Measurements from ENCODE around the gene ADAMTS2.

The ADAMTS2 gene

DNA sequence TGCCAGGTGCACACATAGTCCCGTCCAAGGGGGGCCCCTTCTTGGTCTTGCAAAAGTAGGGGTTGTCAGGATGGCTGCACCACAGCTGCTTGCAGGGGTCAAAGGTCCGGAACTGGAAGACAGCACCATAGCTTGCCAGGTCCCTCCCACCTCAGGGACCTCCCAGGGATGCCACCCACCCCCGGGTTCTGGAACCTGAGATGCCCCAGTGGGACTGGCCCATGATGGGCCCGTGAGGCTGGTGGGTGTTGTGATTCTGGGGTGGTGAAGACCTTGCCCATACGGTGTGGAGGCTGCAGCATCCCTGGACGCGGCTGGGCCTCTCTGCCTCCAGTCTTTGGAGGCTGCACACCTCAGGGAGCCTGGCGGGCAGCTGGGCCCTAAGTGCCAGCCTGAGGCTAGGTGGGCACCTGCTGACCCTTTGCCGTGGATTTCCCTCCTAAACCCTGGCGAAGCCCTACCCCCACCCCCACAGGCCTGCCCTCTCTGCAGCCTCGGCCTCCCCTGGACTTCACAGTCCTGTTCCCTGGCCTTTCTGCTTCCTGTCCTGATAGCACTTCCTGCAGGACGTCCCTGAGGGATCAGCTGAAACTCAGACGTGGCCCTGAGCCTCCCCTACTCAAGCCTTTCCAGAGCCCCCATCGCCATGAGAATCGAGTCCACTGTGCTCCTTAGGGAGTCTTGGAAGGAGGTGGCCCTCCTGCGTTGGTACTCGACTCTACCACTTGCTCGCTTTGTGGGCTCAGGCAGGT is 192.9 kb downstream of the ADAMTS2 start:
- in situ Hi-C loops (cut with HindIII; ENCODE audit: low sequenced_read_pairs), result no loop called here

DNA sequence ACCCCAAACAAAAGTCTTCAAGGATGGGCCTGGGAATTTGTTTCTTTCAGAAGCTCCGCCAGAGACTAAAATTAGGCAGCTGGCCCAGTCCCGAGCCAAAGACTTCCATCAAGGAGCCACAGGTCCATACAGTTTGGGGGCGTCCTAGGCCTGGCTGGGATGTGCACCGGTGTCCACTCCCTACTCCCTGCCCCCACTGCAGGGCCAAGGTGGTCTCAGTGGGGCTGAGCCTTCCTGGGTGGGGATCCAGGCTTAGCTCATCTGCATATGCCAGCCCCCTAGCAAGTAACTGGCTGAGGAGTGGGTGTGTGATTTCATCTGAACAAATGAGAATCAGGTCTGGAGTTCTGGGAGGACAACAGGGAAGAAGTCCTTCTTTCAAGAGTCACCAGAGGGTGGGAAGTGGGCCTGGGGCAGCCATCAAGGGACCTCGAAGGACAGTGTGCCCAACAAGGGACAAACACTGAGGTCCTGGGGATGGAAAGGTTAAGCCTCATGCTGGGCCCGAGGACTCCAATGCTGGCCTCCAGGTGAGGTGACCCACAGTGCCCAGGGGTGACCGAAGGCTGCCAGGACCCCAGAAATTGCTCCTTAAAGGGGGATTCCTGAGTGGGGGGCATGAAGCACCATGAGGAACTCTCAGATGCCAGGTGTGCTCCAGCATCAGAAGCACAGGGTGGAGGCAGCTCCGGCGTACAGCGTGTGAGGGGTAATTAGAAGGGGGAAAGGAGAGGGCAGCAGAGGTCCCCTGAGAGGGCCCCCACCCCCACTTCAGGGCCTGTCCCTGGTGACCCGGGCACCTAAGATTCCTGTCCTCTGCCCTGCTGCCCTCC is 193.8 kb downstream of the ADAMTS2 start:
- in situ Hi-C loops (cut with HindIII; ENCODE audit: low sequenced_read_pairs), result no loop called here

DNA sequence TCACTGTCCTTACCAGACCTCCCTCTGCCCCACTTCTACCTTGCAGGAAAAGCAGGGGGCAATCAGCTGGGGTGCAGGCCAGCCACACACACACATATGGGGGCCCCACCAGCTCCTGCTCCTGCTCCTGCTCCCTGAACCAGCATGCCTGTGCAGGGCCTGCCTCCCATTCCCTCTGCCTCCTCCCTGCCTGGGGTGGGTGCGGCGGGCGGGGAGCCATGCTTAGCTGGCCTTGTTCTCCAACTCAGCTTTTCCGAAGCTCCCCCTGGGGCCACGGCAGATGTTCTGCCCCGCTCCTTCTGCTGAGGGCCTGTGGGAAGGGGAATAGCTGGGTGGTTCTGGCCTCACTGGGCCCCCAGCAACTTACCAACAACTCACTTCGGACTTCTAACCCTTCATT is 195.2 kb downstream of the ADAMTS2 start:
- in situ Hi-C loops (cut with HindIII; ENCODE audit: low sequenced_read_pairs), result no loop called here

DNA sequence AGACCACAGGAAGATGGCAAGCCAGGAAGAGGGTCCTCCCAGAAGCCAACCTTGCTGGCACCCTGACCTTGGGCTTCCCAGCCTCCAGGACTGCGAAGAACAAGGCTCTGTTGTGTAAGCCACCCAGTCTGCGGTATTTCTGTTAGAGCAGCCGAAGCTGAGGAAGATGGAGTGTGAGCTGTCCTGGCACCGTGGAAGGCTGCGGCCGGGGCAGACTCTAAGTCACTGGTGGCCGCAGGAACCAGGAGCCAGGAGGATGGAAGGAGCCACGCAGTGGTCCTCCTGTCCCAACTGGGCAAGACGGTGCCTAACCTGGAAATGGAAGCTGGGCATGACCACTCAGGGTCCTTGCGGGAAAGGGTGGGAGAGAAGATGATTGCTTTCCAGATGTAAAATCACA is 196.0 kb downstream of the ADAMTS2 start:
- in situ Hi-C loops (cut with HindIII; ENCODE audit: low sequenced_read_pairs), result no loop called here

DNA sequence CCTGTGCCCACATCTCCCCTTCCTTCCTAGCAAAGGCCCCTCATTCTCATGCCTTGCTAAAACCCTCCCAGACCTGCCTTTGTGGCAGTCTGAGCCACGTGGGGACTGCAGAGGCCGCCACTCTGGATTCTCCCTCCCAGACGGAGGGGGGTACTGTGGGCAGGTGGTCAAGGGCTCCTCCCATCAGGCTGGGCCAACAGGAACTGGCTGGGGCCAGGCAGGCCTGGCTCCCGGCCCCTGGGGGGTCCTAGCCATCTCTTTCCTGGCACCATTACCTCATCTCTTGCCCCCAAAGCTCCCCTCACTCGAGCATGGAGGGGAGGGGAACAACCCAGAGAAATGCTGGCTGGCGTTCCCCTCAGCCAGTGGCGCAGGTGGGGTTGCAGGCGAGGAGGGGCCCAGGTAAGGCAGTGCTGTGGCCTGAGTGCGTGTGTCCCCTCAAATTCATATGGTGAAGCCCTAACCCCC is 196.5 kb downstream of the ADAMTS2 start:
- in situ Hi-C loops (cut with HindIII; ENCODE audit: low sequenced_read_pairs), result no loop called here

DNA sequence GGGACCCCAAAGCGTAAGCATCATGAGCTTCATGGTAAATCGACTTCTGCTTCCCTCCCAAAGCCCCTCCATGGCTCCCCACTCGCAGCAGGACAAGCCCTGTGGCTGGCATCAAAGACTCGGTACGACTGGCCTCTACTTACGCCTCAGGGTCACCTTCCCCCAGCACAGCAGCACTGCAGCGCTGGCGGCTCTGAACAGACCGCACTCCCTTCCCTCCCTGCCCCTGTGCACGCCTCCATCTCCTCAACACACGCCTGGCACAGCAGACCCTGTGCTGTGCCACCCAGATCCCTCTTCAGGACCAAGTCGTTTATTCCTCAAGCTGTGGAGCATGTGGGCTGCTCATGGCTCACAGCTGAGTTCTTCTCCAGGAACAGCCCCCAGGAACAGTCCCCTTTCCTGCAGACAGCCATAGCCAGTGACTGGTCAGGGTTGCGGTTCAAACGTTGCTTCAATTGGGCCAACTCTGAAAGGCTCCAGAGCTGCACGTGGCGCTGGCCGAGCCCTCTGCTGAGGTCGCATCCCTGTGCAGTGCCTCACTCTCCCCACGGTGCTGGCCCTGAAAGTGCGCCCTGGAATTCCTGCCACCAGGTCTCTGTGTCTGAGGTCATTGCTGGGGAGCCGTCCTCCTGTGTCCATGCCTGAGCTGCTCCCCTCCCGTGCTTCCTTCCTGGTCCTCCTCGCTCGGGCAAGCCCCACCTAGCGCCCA is 197.1 kb downstream of the ADAMTS2 start:
- in situ Hi-C loops (cut with HindIII; ENCODE audit: low sequenced_read_pairs), result no loop called here

DNA sequence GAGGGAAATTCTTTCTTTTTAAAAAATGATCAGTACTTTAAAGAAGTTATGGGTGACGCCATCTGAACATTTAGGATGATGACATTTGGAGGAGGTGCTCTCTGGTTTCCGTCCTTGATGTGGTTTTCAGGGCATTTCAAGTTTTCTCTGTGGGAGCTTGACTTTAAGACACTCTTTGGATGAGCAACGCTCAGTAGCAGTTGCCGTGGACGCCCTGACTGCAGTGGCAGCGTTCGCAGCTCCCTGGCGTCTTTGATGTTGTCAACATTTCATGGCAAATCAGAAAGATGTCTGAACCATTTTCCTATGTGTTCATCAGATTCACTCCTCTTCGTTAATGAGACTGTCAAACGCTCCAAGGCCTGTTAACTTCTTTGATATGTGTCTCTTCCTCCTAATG is 199.0 kb downstream of the ADAMTS2 start:
- in situ Hi-C loops (cut with HindIII; ENCODE audit: low sequenced_read_pairs), result no loop called here

DNA sequence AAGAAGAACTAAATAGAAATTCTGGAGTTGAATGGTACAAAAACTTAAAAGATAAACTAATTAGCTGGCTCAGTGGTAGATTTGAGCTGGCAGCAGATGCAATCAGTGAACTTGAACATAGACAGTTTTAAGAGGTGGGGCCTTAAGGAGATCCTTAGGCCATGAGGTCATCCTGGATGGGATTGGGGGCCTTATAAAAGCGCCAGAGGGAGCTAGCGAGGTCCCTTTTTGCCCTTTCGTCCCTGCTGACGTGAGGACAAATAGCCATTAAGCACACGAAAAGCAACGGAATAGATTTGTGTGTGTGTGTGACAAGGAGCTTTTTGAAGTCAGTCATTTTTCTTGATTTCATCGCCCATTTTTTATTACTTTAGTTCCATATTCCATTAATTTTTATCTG is 201.8 kb downstream of the ADAMTS2 start:
- in situ Hi-C loops (cut with HindIII; ENCODE audit: low sequenced_read_pairs), result no loop called here

DNA sequence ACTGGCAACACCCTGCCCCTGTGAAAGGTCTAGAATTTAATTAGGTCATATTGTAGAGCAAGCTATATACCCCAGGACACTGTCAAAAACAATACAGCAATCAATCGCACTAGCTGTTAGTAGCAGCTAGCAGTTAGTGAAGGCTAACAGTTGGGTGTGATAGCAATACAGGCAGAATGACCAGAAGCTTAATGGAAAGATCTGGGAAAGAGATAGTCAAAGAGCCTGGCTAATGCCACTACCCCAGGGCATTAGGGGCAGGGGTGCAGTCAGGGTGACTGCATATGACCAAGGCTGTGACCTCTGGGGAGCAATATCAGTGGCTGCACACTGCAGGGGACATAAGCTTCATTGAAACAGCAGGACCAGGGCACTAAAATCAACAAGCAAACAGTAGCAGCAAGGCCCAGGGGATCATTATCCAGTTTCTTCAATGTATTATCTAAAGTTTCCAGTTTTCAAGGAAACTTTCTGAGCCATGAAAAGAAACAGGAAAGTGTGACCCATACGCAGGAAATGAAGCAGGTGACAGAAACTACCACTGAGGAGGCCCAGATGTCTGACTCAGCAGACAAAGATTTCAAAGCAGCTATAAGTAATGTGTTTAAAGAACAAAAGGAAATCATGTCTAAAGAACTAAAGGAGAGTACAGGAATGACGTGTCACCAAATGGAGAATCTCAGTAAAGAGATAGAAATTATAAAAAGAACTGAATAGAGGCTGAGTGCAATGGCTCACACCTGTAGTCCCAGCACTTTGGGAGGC is 202.6 kb downstream of the ADAMTS2 start:
- in situ Hi-C loops (cut with HindIII; ENCODE audit: low sequenced_read_pairs), result no loop called here

DNA sequence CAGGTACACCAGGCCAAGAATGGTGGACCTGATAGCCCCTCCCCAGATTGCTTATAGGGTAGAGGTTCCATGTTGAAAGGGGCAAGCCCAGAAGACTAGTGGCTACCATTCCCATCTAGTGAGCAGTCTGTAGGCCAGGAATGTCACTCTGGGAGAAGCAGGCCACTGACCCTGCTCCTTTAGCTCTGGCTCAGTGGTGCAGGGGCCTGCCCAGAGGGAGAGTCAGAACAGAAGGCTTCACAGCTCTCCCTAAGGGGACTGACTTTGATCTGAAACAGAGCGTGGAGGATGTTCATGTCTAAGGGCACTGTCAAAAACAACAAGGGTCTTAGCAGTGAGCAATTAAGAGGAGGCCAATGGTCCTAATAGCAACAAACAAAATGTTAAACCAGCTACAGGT is 203.4 kb downstream of the ADAMTS2 start:
- in situ Hi-C loops (cut with HindIII; ENCODE audit: low sequenced_read_pairs), result no loop called here

DNA sequence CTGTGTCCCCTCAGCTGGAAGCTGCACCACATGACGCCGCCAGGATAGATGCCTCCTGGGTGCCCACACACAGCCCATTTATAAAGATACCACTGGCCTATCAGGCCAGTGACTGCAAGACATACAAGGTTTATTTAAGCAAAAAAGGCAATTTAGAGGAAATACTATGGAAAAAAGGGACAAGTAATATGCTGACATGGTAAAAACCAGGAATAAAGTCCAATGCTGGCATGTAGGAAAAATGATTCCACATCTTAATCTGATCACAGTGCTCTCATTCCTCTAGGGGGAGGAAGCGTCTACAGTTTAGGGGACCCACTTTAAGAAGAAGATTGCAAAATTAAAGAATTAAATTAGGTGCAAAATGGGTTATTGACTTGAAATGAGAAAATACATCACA is 205.0 kb downstream of the ADAMTS2 start:
- in situ Hi-C loops (cut with HindIII; ENCODE audit: low sequenced_read_pairs), result no loop called here

DNA sequence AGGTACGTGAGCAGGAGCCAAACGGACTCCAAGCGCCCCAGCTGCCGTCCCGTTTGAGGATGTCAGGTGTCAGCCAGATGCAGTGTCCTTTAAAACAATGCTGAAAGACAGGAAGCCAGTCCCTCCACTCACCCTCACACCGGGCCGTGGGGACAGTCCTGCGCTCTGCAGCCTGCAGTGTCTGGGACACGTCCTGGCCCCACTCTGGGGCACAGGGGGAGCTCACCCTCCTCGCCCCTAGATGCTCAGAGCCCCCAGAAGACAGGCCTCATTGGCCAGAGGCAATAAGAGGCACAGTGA is 205.4 kb downstream of the ADAMTS2 start:
- in situ Hi-C loops (cut with HindIII; ENCODE audit: low sequenced_read_pairs), result no loop called here

DNA sequence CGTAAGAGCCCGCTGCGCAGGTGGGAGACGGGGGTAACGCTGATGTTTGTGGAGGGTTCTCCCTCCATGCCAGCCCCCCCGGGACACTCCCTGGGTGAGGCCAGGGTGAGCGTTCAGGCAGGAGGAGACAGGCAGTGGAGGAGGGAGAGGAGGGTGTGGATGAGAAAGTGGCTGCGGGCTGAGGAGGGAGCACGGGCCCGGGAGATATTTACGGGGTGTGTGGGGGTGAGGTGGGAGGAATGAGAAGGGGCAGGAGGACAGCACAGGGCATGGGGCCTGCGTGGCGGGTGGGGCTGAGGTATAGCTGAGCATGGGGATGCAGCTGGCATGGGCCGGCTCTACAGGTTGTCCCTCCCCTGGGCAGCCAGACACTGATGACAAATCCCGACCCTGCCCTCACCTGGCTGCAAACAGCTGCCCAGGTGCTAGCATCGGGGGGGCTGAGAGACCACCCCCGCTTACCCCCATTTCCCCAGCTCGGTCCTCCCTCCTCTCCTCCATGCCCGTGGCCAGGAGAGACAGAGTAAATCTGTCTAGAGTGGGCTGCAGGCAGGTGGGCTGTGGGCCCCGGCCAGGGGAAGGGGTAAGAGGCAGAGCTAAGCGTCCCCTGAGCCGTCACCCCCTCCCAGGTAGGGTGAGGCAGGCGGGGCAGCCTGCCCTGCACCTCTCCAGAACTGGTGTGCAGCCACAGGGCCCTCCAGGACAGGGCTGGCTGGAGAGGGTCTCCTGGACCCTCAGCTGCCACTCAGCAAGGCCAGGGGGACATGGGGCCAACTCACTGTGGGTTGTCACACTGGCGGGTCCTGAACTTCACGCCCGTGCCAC is 205.9 kb downstream of the ADAMTS2 start:
- in situ Hi-C loops (cut with HindIII; ENCODE audit: low sequenced_read_pairs), result no loop called here

DNA sequence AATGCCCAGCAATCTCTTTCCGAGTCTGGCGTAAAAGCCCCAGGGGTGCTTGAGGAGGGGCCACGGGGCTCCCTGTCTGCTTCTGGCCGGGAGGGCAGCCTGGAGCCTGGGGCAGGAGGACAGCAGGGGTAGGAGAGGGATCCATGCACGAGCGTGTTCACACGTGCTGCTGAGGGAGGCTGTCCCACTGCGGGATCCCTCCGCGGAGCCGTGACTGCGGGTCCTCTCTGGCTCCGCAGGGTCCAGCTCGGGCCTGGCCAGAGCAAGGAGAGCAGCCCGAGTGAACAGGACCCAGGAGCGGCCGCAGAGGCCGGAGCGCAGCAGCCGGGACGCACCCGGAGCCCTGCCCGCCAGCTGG is 206.7 kb downstream of the ADAMTS2 start:
- in situ Hi-C loops (cut with HindIII; ENCODE audit: low sequenced_read_pairs), result no loop called here

DNA sequence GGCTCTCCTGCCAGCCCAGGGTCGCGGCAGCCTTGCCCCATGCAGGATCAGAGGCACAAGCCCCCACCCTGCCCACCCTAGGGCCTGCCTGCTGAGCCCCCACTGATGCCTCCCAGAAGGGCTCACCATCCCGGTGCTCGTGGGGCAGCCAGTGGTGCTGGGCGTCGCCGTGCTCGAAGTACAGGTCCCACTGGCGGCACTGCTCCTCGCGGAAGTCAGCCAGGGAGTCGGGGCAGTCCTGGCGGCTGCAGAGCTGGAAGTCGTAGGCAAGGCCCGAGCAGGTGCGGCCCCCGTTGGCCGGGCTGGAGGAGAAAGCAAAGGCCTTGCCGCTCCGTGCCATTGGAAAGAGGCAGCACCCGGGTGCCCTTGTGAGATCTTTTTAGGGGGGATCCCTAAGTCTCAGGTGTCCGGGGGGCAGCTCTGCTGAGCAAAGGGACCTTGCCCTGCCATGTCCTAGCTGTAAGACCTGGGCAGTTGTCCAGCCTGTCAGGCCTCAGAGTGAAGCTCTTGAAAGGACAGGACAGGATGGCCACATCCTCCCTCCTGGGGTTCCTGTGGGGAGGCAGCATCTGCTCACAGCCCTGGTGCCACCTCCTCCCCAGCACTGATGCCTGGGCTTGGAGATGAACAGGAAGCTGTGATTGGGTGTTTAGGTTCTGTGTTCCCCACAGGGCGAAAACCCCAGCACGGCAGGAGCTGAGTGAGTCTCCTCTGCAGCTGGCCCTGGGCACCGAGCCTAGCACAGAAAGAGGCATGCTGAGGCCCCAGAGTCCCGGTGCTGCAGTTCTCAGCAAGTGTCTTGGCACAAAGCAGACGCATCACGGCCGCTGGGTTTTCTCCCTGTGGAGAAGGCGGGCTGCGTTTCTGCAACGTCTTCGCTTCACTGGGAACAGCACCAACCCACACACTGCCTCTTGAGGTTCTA is 207.4 kb downstream of the ADAMTS2 start:
- in situ Hi-C loops (cut with HindIII; ENCODE audit: low sequenced_read_pairs), result no loop called here

DNA sequence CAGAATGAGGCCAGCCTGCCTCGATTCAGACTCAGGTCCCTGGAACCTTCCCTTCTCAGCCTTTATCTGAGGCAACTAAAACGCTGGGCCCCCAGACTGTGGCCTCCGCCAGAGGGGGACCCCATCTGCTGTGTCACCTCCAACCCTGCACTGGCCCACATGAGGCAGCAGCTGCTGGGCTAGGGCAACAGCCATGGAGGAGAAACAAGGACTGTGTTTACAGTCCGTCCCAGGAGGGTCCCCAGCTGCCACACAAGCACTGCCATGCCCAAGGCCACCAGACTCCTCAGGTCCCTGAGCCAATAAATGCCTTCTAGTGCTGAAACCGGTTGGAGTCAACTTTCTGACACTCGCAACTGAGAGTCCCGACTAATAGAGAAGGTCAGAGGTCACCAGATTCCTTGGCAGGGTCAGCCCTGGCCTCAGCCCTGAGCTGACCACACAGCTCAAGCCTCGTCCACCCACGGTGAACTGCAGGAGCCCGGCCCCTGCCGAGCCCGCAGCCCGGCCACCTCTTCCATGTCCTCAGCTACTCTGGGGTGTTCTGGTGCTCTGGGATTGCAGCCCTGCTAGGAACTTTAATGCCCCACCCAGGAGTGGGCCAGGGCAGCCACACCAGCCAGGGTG is 208.1 kb downstream of the ADAMTS2 start:
- in situ Hi-C loops (cut with HindIII; ENCODE audit: low sequenced_read_pairs), result no loop called here

DNA sequence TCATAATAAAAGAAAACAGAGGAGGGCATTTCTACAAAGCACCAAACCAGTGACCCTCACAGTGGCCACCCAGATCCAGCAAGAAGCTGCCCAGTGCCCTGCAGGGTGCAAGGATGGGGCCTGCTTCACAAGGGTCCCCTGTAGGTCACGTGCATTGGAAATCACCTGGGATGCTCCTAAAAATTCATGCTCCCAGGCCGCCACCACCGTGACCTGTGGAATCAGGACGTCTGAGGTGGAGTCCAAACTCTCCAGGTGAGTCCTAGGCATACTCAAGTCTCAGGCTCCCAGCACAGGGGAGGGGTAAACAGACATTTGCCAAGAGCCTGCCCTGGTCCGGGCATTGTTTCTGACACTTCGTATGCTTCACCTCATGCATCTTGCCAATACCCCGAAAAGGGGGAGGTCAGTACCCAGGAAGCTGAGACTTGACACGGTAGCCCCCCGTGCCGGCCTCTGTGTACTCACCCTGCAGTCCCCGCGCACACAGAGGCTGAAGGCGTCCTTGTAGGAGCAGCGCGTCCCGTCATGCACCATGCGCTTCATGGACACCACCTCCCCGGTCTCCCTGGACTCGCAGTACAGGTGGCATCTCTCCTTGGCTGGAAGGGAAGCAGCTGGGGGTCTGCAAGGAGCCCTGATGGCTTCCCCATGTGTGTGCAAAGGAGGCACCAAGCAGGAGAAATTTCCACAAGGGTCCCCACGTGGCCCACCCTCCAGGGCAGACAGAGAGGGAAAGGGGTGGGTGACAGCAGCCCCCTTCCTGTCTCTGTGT is 209.6 kb downstream of the ADAMTS2 start:
- in situ Hi-C loops (cut with HindIII; ENCODE audit: low sequenced_read_pairs), result no loop called here

DNA sequence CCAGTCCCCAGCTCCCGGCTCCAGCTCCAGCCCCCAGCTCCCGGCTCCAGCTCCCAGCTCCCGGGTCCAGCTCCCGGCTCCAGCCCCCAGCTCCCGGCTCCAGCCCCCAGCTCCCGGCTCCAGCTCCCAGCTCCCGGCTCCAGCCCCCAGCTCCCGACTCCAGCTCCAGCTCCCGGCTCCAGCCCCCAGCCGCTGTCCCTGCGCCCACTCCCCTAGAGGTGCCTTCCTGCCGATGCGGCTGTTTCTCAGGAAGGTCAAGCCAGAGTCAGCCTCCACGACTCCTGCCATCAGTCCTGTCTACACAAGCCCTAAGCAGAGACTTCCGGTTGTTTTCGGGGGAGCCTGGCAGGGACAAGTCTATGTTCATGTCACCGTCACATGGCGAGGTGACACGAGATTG is 210.3 kb downstream of the ADAMTS2 start:
- in situ Hi-C loops (cut with HindIII; ENCODE audit: low sequenced_read_pairs), result no loop called here

All from DLD1 (cell line).